IPS DF 19.7 (cell line): ENCODE results near the gene RNF111.
A peak's percentile ranks its signal among the peaks of the same experiment; 100 is the strongest.
"Not testable (repeated sequence)": the region's sequence is repeated elsewhere in the genome, so short reads cannot be mapped to it uniquely, and the experiment has no call there.

Experiments
- DNase-seq: peaks from one replicate; pipeline ENCODE4 v3.0.0-alpha.2; 2013; ENCODE audit warnings: low read depth, low spot score

RNF111 gene

GRCh38 chr15:59059076-59059597 is 71.7 kb downstream of the RNF111 start:
- DNase-seq = no peak

DNA sequence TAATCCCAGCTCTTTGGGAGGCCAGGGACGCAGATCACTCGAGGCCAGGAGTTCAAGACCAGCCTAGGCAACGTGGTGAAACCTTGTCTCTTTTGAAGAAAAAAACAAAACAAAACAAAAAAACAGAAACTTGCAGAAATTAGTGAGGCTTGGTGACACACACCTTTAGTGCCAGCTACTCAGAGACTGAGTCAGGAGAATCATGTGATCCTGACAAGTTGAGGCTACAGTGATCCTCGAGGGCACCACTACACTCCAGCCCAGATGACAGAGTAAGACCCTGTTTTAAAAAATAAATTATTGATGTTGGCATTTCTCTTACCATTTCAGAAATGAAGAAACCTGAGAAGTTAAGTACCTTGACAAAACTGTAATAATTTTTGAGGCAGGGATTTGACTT is 72.9 kb downstream of the RNF111 start:
- DNase-seq = no peak

DNA sequence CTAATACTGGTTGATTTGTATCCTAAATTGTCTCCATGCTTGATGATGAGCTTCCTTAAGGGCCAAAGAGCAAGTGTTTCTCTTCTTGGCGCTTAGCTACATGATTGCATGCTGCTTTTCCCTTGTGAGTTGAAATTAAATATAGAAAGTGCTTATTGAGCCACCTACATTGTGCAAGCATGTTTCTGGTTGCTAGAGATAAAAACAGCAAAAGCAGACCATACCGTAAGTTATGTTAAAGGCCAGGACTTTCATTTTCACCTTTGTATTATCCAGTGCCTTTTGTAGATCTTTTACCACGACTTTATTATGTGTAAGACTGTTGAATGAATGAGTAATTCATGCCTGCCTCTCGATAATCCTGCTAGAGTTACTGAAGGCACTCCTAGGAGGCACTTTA is 75.6 kb downstream of the RNF111 start:
- DNase-seq = no peak

GRCh38 chr15:59069430-59069829 is 82.0 kb downstream of the RNF111 start:
- no peak for DNase-seq

GRCh38 chr15:59074607-59075006 is 87.1 kb downstream of the RNF111 start:
- DNase-seq = no peak

- no peak for DNase-seq
Observed at GRCh38 chr15:59087731-59088130, 100.3 kb downstream of the RNF111 start.

DNA sequence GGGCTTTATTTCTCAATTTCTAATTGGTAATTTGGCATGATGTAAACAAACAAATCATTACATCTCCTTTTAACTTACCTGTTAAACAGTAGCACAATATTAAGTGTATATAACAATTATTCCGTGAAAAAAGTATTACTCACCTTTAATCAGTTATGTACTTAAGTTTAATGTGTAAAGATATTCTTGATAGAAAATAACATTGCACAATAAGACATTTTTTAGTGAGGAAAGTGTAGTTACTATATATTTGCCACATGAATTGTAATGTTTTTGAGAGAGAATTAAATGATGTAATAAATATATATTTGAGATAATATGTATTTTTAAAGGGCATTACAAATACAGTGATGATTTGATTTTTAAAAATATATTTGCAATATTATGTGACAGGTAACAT is 106.6 kb downstream of the RNF111 start:
- no peak for DNase-seq

GRCh38 chr15:59096429-59096828 is 109.0 kb downstream of the RNF111 start:
- DNase-seq = no peak

GRCh38 chr15:59099162-59099685 is 111.8 kb downstream of the RNF111 start:
- DNase-seq = no peak

DNA sequence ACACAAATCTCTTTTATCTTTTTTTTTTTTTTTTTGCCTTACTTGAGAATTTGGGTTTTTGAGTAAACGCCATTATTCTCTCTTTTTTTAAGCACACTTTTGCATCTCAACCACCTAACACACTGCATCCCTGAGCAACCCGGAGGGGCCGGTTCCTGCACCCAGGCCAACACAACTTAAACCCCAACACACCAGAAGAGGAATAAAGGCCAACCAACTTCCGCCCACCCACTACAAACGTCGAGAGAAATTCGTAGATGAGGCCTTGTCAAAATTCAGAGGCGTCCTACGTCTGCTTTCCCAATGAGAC is 117.1 kb downstream of the RNF111 start:
- DNase-seq = no peak

DNA sequence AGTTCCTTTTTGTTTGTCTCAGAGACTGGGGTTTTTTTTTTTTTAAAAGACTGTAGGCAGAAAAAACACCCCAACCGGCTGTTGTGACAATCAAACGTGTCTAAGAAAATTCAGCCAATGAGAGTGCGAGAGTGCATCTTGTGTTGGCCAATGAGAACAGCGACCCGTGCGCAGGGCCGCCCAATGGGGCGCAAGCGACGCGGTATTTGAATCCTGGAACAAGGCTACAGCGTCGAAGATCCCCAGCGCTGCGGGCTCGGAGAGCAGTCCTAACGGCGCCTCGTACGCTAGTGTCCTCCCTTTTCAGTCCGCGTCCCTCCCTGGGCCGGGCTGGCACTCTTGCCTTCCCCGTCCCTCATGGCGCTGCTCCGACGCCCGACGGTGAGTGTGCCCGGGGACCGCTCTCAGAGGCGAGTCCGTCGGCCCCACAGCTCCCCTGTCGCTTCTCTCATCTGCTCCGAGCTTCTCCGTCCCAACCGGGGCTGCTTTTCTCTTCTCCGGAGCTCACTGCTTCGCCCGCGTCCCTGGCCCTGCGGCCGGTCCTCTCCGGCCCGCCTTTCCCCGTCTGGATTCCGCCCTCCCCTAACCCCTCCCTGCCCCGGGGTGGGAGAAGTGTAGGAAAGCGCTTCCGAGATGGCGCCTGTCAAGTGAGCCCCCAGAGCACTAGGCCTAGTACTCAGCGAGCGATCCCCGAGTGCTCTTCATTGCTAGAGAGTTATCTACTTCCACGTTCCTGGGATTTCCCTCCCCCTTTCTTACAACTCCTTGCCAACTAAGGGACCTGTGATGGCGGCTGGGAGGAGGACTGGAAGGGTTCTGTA is 117.7 kb downstream of the RNF111 start, which contains the start of gene CCNB2:
Gene CCNB2 (plus strand): TSS at position 235 of the 821 bp plus-strand sequence. CDS start 123 bp downstream, at position 358.
- DNase-seq = peak; percentile 91

DNA sequence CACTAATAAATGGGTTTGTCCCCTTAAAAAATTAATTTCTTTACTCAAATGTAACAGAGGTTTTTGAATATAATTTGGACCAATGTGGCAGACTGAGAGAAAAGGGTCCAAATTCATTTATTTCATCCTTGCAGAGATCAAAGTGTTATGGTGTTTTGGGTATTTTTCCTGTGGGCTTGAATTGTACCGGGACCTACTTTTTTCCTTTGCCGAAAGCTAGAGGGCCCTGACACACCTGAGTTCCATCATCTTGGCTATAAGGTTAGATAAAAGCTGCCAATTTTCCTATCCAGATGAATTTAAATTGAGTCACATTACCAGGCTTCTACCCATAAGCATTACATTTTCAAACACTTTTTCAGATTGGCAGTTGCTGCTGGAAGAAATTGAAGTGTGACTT is 118.4 kb downstream of the RNF111 start:
- no peak for DNase-seq

DNA sequence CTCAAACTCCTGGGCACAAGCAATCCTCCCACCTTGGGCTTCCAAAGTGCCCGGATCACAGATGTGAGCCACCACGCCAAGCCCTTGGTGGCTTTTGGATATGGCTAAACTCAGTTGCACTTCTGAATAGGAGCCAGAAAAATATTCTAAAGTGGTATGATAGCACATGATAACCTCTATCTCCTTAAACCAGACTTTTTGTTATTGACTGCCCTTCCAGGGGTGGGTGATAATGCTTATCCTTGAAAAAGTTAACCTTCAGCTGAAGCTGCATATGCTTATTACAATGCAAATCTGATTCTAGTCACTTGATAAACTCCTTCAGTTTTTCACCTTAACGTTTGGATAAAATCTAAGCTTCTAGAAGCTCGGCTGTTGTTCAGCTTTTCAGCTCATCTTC is 123.8 kb downstream of the RNF111 start:
- no peak for DNase-seq

DNA sequence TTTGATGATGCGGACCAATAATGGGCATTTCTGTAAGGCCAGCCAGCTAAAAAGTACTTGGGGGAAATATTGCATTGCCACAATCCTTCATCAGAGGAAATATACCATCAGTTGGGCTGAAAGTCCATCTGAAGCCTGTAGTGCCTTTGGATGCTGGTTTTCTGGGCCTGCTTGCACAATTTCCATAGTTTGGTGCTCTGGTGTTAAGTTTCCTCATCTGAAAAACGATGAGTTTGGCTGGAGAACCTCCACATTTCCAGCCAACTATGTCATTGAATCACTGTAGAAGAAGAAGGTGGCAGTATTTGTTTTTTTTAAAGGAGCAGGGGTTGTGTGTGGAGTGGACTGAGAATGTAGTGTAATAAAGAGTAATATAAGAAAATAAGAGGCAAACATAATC is 127.6 kb downstream of the RNF111 start:
- DNase-seq = no peak

GRCh38 chr15:59116141-59116540 is 128.7 kb downstream of the RNF111 start:
- no peak for DNase-seq

DNA sequence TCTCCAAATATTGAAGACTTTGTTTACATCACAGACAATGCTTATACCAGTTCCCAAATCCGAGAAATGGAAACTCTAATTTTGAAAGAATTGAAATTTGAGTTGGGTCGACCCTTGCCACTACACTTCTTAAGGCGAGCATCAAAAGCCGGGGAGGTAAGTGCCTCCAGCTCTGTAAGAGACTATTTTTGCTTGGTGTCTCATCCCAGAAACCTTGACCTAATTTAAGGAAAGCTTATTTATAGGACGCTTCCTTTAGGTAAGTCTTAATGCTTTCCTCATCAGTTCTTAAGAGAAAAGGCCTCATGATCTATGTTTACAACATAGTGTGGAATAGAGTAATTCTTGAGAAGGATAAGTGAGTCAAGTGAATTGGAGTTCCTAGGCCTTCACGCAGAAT is 129.3 kb downstream of the RNF111 start:
- no peak for DNase-seq

GRCh38 chr15:59119625-59120024 is 132.2 kb downstream of the RNF111 start:
- no peak for DNase-seq

- no peak for DNase-seq
Observed at GRCh38 chr15:59120937-59121336, 133.5 kb downstream of the RNF111 start.

DNA sequence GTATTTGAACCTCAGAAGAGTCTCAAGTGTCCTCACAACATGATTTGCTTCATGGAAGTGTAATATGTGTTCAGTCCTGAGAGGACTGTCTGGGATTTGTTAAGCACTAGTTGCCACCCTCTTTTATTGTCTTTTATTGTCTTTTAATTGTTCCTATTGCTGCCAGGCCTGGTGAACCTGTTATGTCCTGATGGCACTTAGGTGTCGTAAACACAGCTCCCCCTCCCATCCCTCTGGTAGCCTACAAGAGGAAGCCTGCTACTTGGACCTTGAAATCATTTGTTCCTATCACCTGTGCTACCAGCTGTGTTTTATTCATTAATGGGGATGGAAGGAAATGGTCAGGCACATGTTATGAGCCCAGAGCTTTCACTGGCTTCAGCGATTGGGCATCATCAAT is 136.8 kb downstream of the RNF111 start:
- no peak for DNase-seq

DNA sequence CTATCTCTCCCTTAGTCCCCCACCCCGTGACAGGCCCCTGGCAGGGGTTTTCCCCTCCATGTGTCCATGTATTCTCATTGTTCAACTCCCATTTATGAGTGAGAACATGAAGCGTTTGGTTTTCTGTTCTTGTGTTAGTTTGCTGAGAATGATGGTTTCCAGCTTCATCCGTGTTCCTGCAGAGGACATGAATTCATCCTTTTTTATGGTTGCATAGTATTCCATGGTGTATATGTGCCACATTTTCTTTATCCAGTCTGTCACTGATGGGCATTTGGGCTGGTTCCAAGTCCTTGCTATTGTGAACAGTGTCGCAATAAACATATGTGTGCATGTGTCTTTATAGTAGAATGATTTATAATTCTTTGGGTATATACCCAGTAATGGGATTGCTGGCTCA is 138.2 kb downstream of the RNF111 start:
- not testable (repeated sequence) for DNase-seq

- not testable (repeated sequence) for DNase-seq
Observed at GRCh38 chr15:59127255-59127654, 139.8 kb downstream of the RNF111 start.

DNA sequence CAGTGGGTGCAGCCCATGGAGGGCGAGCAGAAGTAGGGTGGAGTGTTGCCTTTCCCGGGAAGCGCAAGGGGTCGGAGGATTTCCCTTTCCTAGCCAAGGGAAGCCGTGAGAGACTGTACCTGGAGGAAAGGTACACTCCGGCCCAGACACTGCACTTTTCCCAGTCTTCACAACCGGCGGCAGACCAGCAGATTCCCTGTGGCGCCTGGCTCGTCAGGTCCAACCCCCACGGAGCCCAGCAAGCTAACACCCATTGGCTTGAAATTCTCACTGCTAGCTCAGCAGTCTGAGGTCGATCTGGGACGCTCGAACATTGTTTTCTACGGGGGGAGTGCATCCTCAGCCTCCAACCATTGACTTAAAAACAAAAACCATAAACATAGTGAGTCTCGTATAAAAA is 144.0 kb downstream of the RNF111 start:
- DNase-seq = no peak

DNA sequence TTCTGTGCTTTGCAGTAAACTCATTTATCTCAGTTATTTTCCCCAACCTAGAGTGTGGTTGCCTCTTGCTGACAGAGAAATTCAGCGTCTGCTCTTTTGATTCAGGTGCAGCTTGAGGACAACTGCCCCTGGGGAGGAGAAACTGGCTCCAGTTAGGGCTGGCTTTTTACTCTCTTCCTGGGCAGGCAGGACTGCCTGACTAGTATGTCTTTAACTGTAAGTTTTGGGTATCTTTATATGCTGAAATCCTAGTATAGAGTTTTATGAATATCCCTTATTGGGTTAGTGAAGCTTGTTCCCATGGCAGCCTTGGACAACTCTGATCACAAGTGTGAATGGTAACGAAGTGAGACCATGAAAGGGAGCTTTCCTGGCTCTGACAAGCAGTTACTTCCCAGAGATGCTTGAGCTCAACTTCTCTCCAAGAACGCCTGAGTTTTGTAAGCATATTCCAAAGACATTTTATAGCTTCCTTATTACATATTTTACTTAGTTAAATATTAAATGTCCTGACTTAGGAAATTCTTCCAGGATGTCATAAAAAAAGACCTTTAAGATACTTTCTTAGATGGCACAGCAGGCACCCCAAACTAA is 144.6 kb downstream of the RNF111 start:
- DNase-seq = no peak
